GM19351 (cell line): ENCODE data around the gene ZNF615.
"Not testable (repeated sequence)": the region's sequence is repeated elsewhere in the genome, so short reads cannot be mapped to it uniquely, and the experiment has no call there.

Source experiments
- ATAC-seq: cut with Tn5 transposase; IDR thresholded peaks from one replicate; pipeline ENCODE4 v1.9.1; 2021; ENCODE audit warnings: mild to moderate bottlenecking, moderate library complexity; ENCODE audit not compliant: unreplicated experiment

Gene ZNF615

DNA sequence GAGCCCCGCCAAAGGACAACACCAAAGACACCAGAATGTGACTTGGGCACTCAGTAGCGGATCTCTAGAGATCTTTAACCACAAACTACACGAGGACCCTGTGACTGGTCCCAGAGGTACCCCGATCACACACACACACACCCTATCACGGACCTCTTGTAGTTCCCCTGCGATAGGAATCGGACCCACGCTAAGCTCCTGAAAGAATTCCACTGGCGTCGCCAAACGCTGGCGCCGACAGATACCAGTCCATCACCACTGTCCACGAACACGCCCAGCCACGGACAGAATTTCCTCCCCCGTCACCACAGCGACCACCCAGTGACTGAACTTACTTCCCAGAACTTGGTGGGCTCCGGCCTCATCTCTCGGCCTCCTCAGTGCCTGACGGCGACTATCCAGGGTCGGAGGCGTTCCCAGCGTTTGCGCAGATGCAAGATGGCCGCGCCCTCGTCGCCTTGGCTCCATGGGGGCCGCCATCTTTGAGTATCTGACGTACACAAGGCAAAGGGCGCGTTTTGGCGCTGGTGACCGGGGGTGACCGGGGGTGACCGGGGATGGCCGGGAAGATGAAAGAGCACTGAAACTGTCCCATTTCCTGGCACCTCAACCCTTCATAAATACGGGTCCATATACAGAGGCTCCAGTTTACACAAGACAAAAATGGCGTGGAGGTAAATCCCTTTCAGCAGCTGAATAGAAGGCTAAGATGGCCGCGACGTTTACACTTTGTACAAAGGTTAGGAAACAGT lies at the start of gene ZNF615:
Gene ZNF615 (minus strand): TSS at position 406 of the 752 bp plus-strand sequence. CDS start 4,500 bp downstream, outside the sequence.
- ATAC-seq: peak; percentile 73

DNA sequence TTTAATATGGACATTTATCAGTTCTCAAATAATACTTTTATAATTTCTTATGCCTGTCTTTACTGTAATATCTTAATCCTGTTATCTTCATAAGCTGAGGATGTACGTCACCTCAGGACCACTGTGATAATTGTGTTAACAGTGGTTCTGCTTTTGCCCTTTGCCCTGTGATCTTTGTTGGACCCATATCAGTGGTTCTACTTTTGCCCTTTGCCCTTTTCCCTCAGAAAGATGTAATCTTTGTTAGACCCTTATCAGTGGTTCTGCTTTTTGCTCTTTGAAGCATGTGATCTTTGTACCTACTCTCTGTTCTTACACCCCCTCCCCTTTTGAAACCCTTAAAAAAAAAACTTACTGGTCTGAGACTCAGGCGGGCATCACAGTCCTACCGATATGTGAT lies 48.5 kb upstream of the ZNF615 start:
- not testable (repeated sequence) for ATAC-seq

DNA sequence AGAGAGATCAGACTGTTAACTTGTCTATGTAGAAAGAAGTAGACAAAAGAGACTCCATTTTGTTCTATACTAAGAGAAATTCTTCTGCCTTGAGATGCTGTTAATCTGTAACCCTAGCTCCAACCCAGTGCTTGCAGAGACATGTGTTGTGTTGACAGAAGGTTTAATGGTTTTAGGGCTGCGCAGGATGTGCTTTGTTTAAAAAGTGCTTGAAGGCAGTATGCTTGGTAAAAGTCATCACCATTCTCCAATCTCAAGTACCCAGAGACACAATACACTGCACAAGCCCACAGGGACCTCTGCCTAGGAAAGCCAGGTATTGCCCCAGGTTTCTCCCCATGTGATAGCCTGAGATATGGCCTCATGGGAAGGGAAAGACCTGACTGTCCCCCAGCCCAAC lies 43.7 kb upstream of the ZNF615 start:
- not testable (repeated sequence) for ATAC-seq

DNA sequence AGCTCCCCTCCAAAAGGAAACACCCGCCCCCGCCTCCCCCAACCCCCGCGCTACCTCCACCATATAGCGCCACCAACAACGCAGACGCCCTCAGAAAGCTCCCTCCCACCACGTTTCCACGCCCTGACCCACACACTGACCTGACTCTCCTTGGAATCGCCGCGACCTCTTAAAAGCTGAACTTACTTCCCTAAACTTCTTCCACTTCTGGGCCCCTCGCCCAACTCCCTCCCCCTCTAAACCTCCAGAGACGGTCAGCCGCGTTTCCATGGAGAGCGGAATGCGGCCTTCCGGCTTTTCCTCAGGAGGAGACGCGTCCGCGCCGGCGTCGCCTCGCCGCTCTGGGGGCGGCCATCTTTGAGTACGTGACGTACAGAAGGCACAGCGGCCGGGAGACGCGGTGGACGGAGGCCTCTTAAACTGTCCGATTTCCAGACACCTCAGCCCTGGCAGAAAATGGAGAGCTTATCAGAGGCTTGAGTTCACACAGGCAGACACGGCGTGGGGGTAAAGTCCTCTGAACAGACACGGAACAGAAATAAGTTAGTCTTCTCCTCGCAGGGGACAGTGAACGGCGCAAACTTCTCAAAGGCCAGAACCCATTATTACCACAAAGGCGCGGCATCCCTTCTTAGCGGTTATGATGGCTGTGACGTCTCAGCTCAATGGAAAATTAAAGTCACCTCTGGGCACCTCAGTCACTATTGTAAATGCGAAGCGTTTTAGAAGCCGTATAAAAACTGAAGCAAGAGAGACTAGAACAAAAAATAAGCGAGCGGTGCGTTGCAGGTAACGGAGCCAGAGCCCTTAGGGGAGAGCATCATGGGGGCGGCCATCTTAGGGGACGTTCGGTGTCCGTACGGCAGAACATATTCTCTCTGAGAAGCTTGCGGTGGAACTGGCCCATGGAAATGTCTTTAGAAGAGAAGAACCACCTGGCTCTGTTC lies 40.8 kb upstream of the ZNF615 start, which contains the start of gene ZNF432:
Gene ZNF432 (minus strand): TSS at position 284 of the 947 bp plus-strand sequence. CDS start 1,970 bp downstream, outside the sequence.
- ATAC-seq: peak; percentile 86

DNA sequence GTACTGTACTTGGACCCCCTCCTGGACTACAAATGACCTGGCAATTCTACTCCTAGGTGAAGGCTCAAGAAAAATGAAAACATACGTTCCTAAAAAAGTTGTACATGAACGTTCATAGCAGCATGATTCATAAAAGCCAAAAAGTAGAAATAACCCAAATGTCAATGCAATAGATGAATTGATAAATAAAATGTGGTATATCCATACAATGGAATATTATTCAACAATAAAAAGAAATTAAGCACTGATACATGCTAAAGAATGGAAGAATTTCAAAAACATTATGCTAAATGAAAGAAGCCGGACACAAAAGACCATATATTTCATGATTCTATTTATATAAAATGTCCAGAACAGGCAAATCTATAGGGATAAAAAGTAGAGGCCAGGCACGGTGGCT lies 31.2 kb upstream of the ZNF615 start:
- ATAC-seq: no peak

DNA sequence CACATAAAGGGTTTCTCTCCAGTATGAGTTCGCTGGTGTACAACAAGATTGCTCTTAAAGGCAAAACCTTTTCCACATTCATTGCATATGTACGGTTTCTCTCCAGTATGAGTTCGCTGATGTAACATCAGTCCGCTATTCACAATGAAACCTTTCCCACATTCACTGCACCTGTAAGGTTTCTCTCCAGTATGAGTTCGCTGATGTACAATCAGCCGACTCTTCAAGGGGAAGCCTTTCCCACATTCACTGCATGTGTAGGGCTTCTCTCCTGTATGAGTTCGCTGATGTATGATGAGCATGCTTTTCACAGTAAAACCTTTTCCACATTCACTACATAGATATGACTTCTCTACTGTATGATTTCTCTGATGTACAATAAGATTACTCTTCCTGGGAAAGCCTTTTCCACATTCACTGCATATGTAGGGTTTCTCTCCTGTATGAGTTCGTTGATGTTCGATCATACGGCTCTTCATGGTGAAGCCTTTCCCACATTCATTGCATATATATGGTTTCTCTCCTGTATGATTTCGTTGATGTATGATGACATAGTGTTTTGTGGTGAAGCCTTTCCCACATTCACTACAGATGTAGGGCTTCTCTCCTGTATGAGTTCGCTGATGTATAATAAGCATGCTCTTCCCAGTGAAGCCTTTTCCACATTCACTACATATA lies 26.2 kb upstream of the ZNF615 start:
- no peak for ATAC-seq

DNA sequence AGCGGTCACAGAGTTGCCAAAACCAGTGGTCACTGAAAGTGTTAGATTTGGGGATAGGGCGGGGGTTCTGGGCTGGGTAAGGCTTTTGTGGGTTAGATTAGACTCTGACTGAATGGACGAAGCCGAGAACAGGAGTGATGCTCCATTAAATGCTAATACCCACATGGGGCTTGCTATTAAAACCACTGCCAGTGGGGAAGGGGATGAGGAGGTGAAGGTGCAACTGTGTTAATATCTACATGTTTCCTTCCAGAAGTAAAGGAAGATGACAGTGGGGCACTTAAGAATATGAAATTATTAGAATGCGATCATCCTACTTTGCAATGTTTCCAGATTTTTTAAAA lies 20.7 kb upstream of the ZNF615 start:
- ATAC-seq: peak; percentile 28

DNA sequence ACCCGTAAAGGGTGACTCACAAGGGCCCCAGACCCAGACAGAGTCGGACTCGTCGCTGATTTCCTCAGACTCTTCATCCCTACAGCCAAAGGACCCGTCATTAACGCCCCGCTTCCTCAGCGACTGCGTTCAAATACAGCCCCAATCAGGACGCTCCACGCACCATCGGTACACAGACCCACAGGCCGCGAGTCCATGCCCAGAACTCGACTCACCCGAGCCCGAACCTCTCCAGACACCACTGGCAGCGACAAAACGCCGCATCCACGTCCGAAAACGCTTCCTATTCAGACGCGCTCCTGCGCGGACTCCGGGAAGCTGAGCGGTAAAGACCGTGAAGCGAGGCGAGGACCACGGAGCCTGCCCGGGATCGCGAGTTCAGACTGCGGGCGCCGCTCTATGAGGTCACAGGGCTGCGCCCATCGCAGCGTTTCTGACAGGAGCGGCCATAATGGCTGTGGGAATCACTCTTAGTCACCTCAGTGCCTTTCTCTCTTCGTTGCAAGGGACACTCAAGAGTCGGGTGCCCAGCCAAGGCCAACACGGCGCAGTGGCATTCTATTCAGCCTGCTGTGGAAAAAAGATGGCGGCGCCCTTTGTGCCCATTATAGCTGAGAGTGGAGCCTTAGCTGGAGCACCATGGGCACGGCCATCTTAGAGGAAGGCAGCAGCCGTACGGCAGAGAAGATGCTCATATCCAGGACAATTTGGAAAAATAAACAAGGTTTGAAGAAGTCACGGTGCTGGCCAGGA lies 20.2 kb upstream of the ZNF615 start, which contains the start of gene ZNF614:
Gene ZNF614 (minus strand): TSS at position 353 of the 753 bp plus-strand sequence. CDS start 2,634 bp downstream, outside the sequence.
- peak; percentile 83 for ATAC-seq

DNA sequence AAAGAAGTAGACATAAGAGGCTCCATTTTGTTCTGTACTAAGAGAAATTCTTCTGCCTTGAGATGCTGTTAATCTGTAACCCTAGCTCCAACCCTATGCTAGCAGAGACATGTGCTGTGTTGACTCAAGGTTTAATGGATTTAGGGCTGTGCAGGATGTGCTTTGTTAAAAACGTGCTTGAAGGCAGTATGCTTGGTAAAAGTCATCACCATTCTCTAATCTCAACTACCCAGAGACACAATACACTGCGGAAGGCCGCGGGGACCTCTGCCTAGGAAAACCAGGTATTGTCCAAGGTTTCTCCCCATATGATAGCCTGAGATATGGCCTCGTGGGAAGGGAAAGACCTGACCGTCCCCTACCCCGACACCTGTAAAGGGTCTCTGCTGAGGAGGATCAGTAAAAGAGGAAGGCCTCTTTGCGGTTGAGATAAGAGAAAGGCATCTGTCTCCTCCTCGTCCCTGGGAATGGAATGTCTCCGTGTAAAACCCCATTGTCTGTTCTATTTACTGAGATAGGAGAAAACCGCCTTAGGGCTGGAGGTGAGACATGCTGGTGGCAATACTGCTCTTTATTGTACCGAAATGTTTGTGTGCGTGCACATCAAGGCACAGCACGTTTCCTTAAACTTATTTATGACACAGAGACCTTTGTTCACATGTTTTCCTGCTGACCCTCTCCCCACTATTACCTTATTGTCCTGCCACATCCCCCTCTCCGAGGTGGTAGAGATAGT lies 18.4 kb upstream of the ZNF615 start:
- not testable (repeated sequence) for ATAC-seq

DNA sequence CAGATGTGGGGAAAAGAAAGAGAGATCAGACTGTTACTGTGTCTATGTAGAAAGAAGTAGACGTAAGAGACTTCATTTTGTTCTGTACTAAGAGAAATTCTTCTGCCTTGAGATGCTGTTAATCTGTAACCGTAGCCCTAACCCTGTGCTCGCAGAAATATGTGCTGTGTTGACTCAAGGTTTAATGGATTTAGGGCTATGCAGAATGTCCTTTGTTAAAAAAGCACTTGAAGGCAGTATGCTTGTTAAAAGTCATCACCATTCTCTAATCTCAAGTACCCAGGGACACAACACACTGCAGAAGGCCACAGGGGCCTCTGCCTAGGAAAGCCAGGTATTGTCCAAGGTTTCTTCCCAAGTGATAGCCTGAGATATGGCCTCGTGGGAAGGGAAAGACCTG lies 16.5 kb upstream of the ZNF615 start:
- ATAC-seq: not testable (repeated sequence)

DNA sequence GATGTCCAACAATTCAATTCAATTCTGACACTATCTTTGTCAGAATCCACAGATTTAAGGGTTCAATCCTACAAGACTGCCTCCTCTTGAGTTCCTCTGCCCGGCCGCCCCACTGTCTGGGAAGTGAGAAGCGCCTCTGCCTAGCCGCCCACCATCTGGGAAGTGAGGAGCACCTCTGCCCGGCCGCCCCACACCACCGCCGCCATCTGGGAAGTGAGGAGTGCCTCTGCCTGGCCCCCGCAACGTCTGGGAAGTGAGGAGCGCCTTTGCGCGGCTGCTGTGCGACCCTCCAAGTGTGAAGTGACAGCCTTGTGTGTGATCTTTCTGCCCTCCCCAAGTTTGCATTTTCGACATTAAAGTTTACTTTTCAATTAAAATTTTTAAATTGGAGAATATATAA lies 14.2 kb upstream of the ZNF615 start:
- no peak for ATAC-seq

DNA sequence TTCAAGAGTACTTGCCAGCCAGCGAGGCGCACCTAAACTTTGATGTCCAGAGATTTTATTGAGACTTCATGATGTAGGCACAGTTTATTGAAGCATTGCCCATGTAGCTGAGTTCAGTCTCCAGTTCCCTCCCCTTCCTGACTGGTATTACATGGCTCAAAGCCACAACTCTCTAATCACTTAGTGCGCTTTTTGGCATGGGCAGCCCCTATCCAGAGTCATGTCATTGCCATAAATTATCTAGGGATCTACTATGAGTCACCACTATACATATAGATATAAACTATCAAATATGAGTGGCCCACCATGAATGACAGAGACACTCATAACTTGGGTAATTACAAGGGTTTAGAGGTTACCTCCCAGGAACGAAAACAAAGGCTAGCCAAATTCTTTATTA lies 12.5 kb upstream of the ZNF615 start:
- no peak for ATAC-seq

DNA sequence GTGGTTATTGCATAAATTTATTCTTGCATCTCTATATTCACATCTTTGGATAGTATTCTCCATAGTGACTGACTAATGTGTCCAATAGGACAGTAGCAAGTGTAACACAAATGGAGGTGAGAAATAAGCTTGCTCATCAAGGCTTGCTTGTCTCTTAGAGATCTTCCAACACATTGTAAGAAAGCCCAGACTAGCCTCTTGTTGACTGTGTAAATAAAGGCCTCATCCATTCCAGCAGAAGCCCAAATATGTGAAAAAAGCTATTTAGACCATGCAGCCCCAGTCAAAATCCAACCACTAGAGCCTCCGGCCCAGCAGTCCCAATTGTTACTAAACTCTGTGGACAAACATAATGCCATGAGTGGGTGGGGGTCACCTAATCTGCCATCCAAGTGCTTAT lies 2.7 kb upstream of the ZNF615 start:
- ATAC-seq: no peak

DNA sequence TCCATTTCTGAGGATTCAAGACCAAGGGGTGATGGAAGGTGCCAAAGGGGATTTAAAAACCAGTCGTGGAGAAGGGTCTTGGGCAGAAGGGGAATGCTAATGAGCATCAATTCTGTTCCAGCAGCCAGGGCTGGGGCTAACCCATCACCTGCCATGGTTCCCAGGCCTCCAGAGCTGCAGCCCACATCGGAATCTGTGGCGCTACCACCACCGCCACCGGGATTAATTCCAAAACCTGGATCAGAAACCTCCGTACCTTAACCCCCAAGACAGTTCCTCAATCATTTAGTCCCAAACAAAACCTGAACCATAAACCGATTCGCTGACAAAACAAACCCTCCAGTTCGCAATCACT lies 583 bp downstream of the ZNF615 start:
- no peak for ATAC-seq

DNA sequence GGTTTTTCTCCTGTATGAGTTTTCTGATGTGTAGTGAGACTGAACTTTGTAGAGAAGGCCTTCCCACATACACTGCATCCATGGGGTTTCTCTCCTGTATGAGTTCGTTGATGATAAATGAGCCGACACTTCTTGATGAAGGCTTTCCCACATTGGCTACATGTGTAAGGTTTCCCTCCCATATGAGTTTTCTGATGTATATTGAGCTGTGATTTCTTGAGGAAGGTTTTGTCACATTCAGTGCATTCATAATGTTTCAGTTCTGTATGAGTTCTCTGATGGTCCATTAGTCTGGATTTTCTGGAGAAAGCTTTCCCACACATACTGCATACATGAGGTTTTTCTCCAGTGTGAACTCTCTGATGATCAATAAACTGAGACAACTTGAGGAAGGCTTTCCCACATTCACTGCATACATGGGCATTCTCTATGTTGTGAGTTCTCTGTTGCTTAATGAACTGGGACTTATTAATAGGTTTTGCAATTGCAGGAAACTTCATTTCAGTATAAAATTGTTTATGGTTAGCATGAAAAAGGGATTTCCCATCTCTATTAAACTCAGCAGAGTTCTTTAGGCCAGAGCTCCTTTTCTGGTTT lies 13.9 kb downstream of the ZNF615 start:
- ATAC-seq: no peak

DNA sequence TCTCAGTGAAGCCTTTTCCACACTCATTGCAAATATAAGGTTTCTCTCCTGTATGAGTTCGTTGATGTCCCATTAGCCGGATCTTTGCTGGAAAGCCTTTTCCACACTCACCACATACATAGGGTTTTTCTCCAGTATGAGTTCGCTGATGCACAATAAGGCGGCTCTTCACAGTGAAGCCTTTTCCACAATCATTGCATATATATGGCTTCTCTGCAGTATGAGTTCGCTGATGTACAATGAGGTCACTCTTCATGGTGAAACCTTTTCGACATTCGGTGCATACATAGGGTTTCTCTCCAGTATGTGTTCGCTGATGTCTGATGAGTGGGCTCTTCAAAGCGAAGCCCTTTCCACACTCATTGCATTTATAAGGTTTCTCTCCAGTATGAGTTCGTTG lies 14.6 kb downstream of the ZNF615 start:
- ATAC-seq: no peak

DNA sequence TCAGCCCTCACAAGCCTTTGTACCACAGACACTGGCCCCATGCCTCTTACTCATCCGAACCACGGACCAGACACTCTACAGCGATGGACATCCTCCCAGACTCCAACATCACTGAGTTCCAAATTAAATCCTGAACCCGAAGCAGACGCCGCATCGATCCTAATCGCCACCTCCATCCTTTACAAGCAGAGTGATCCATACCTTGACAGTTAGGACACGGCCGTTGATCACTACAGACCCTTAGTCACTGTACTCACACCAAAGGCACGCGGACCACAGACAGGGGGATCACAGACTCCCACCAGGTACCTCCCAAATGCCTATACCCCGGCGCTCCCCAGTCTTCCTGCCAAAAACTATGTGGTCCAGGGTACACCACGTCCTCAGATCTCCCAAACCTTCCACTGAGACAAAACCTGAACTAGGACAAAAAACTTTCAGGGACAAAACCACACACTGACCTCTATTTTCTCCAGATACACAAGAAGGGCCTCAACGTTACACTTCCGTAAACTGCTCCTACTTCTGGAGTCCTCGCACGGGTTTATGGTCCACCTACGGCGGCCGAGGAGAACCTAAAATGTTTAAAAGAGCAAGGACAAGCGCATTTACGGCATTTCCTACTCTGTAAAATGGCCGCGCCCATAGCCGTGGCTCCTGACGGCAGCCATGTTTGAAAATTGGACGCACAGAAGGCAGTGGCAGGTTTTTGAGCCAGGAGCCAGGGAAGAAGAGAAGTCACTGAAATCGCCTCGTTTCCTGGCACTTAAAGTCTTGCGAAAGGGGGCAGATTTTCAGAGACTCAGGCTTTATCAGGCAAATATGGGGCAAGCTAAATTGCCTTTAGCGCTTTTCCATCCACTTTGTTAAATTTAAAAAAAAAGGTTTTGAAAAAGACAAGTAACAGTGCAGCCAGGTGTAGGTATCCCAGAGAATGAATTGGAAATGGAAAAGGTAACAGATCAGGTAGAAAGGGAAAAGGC lies 21.4 kb downstream of the ZNF615 start, which contains the start of gene ZNF350:
Gene ZNF350 (minus strand): TSS at position 532 of the 983 bp plus-strand sequence. CDS start 12,480 bp downstream, outside the sequence.
- ATAC-seq: peak; percentile 73

DNA sequence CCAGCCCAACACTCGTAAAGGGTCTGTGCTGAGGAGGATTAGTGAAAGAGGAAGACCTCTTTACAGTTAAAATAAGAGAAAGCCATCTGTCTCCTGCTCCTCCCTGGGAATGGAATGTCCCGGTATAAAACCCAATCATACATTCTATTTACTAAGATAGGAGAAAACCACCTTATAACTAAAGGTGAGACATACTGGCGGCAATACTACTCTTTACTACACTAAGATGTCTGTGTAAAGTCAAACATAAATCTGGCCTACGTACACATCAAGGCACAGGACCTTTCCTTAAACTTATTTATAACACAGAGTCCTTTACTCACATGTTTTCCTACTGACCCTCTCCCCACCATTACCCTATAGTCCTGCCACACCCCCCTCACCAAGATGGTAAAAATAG lies 24.6 kb downstream of the ZNF615 start:
- ATAC-seq: no peak
